Measurements from ENCODE around the gene PLD3. TPM values are rescaled to one million over a fixed set of nuclear protein-coding genes. Genes with fewer than 3 reads are reported as not detected.

Gene PLD3
- total RNA-seq, 1 experiment from 2014 or later, result 310 TPM

GRCh38 chr19:40416918-40417642 is 68.6 kb downstream of the PLD3 start:
- no peak for TF ChIP-seq CTCF (conservative IDR thresholded peaks at IDR 0.05; ENCODE audit: low read depth, low read length)
- TF ChIP-seq EZH2 (IDR thresholded peaks at IDR 0.05; ENCODE audit: borderline replicate concordance, low read depth, low read length, poor library complexity, severe bottlenecking), result no peak
- no TSS peak for BruUV-seq (replicated peaks)

GRCh38 chr19:40417643-40417981 is 69.1 kb downstream of the PLD3 start:
- intact Hi-C loops (cut with micrococcal nuclease; ENCODE audit: unreplicated experiment), result no loop called here
- CTCF ChIA-PET, result no interaction called here
- TF ChIP-seq CTCF (conservative IDR thresholded peaks at IDR 0.05; ENCODE audit: low read depth, low read length), result no peak
- TF ChIP-seq EZH2 (IDR thresholded peaks at IDR 0.05; ENCODE audit: borderline replicate concordance, low read depth, low read length, poor library complexity, severe bottlenecking), result no peak
- Histone ChIP-seq H3K27me3 (replicated peaks; ENCODE audit: insufficient read depth, low read depth, low read length, poor library complexity) (no peaks in the 10 kb centered on the region), H3K4me3 (ENCODE audit: low read depth, low read length, poor library complexity, severe bottlenecking) (no peak overlapping the region), H3K36me3 (ENCODE audit: insufficient read depth, low read length, poor library complexity, severe bottlenecking) (peaks cover 2% of the 10 kb centered on the region), H3K9me3 (ENCODE audit: low read depth, low read length, poor library complexity, severe bottlenecking) (no peaks in the 10 kb centered on the region), H3K4me1 (ENCODE audit: insufficient read depth, low read length, poor library complexity, severe bottlenecking) (peaks cover 11% of the 10 kb centered on the region), H3K27ac (ENCODE audit: low read depth, low read length, poor library complexity, severe bottlenecking) (no peak overlapping the region)
- no peak for DNase-seq (ENCODE audit: low spot score)
- POLR2A ChIA-PET (ENCODE audit: low non-redundant PET), result no interaction called here
- BruUV-seq (replicated peaks), result no TSS peak

More at GRCh38 chr19:40416918-40417642, 68.6 kb downstream of the PLD3 start:
- H3K9me3 ChIP-seq (ENCODE audit: low read depth, low read length, poor library complexity, severe bottlenecking), result no peaks in the 10 kb centered on the region
- peaks cover 11% of the 10 kb centered on the region for H3K4me1 ChIP-seq (ENCODE audit: insufficient read depth, low read length, poor library complexity, severe bottlenecking)
- no peak for DNase-seq (ENCODE audit: low spot score)
- CTCF ChIA-PET, result no interaction called here
- no peaks in the 10 kb centered on the region for H3K36me3 ChIP-seq (ENCODE audit: insufficient read depth, low read length, poor library complexity, severe bottlenecking)
- intact Hi-C loops (cut with micrococcal nuclease; ENCODE audit: unreplicated experiment), result no loop called here
- no peaks in the 10 kb centered on the region for H3K27me3 ChIP-seq (replicated peaks; ENCODE audit: insufficient read depth, low read depth, low read length, poor library complexity)
- no peak overlapping the region for H3K27ac ChIP-seq (ENCODE audit: low read depth, low read length, poor library complexity, severe bottlenecking)
- H3K4me3 ChIP-seq (ENCODE audit: low read depth, low read length, poor library complexity, severe bottlenecking), result no peak overlapping the region
- POLR2A ChIA-PET (ENCODE audit: low non-redundant PET), result no interaction called here

GRCh38 chr19:40418040-40418439 is 69.5 kb downstream of the PLD3 start:
- H3K27me3 ChIP-seq (replicated peaks; ENCODE audit: insufficient read depth, low read depth, low read length, poor library complexity), result no peaks in the 10 kb centered on the region
- CTCF ChIA-PET, result no interaction called here
- TF ChIP-seq EZH2 (IDR thresholded peaks at IDR 0.05; ENCODE audit: borderline replicate concordance, low read depth, low read length, poor library complexity, severe bottlenecking) (no peak), CTCF (conservative IDR thresholded peaks at IDR 0.05; ENCODE audit: low read depth, low read length) (no peak)
- peaks cover 7% of the 10 kb centered on the region for H3K36me3 ChIP-seq (ENCODE audit: insufficient read depth, low read length, poor library complexity, severe bottlenecking)
- no peaks in the 10 kb centered on the region for H3K9me3 ChIP-seq (ENCODE audit: low read depth, low read length, poor library complexity, severe bottlenecking)
- H3K4me3 ChIP-seq (ENCODE audit: low read depth, low read length, poor library complexity, severe bottlenecking), result no peak overlapping the region
- POLR2A ChIA-PET (ENCODE audit: low non-redundant PET), result no interaction called here
- peaks cover 11% of the 10 kb centered on the region for H3K4me1 ChIP-seq (ENCODE audit: insufficient read depth, low read length, poor library complexity, severe bottlenecking)
- no peak overlapping the region for H3K27ac ChIP-seq (ENCODE audit: low read depth, low read length, poor library complexity, severe bottlenecking)
- intact Hi-C loops (cut with micrococcal nuclease; ENCODE audit: unreplicated experiment), result no loop called here
- BruUV-seq (replicated peaks), result no TSS peak
- DNase-seq (ENCODE audit: low spot score), result no peak
